Hematopoietic multipotent progenitor cell treated with erythropoietin and hydrocortisone succinate and interleukin-3 and kit ligand, for 8 days (in vitro differentiated cells): ENCODE data around the gene CENPM.
"Not testable (repeated sequence)": the region's sequence is repeated elsewhere in the genome, so short reads cannot be mapped to it uniquely, and the experiment has no call there.

Experiments used
- DNase-seq: peaks from one replicate; pipeline ENCODE4 v3.0.0-alpha.2; 2015

Gene CENPM

GRCh38 chr22:41966225-41966606 lies 19.3 kb upstream of the CENPM start:
- no peak for DNase-seq

GRCh38 chr22:41964112-41964491 lies 17.1 kb upstream of the CENPM start:
- DNase-seq: no peak

DNA sequence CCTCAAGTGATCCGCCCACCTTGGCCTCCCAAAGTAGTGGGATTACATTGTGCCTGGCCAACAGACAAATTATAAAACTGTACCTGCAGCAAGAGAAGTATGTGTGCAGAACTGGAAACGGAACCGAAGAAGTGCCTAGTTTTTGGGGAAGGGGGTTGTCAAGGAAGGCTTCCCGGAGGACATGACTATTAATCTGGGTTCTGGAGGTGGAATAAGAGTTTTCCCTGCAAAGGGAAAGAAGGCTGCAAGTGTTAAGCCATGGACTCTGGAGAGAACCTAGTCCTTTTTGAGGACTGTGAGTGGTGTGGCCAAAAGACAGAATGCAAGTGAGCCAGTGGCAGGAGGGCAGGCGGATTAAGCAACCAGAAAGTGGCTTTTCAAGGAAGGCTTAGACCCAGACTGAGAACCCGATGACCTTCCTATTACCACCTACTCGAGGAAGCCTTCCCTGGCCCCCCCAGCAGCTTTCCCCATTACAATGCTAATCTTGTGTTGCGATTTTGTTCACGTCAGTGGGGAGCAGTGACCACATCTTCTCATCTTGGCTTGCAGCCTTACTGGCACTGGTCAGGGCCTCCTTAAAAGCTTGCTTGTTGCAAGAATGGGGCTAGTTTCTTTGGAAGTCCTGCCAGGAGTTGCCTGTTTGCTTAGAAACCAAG lies 16.6 kb upstream of the CENPM start:
- no peak for DNase-seq

DNA sequence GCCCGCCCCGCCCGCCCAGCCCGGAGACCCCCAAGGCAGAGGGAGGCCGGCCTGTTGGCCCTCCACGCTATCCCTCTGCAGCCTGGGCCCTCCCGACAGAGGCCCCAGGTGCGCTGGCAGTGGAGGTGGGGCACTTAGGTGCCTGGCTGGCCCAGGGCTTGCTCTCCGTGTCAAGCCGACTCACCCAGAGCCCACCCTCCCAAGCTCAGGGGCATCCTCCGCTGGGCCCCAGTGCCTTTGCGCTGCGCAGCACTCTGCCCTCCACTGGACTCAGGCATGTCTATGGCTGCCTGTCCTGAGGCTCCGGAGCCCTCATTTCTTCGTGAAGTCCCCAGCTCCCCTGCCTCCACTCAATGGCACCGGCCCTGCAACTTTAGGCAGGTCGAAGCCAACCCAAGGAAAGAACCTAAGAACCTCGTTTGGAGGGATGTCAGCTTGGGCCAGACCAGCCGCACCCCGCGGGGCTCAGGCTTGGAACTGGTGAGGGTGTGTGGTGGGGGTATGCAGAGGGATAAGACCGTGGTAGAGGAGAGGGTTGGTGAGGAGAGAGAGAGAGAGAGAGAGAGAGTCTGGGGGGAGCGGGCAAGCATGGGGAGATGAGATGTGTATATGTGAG lies 11.1 kb upstream of the CENPM start:
- no peak for DNase-seq

GRCh38 chr22:41952713-41953112 lies 5.8 kb upstream of the CENPM start:
- no peak for DNase-seq

- peak; percentile 48 for DNase-seq
These were observed 5.0 kb upstream of the CENPM start, which contains the start of gene SMIM45 for GRCh38 chr22:41951898-41952474. SMIM45 (plus strand) TSS chr22:41952150.

DNA sequence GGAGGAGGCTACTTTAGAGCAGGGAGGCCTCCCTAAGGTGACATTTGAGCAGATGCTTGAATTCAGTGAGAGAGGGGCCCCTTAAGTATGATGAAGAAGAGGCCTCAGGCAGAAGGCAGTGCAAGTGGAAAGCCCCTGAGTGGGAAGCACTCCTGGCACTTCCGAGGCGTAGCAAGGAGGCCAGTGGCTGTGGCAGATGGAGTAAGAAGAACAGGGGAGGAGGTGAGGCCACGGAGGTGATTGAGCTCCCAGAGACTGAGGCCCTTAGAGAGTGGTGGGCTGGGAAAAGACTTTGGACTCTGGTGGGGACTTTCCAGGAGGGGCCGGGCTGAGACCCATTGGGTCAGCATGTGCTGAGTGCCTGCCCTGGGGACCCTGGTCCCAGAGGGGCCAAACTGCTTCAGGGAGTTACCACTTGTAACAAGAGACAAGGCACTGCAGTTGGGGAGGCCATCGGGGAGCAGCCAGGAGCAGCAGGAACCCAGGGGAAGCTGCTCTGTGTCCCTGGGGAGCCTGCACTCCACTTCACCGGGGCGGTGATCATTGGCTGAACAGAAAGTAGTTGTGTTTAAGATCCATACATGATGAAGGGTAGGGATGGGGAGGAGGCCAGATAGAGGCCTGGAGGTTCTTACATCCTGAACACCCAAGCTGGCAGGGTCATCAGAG lies 2.5 kb upstream of the CENPM start:
- DNase-seq: no peak

- DNase-seq: not testable (repeated sequence)
These were observed 2.0 kb upstream of the CENPM start for GRCh38 chr22:41948928-41949296.

DNA sequence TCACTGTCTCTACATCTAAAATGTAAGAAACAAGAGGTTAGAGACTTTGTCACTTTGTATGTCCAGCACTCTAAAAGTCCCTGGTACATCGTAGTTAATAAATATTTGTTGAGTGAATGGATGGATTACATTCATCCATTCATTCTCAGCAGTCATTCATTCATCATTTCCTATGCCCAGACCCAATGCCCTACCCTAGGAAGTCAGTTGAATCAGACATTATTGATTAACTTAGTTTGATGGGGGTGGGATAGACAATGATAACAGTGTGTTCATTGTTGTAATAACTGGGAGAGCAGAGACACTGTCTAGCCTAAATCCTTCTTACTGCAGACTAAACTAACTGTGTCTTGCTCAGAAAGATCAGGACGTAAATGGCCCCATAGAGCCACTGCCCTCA lies 1.2 kb upstream of the CENPM start:
- no peak for DNase-seq

GRCh38 chr22:41947424-41948080 lies 600 bp upstream of the CENPM start:
- no peak for DNase-seq

DNA sequence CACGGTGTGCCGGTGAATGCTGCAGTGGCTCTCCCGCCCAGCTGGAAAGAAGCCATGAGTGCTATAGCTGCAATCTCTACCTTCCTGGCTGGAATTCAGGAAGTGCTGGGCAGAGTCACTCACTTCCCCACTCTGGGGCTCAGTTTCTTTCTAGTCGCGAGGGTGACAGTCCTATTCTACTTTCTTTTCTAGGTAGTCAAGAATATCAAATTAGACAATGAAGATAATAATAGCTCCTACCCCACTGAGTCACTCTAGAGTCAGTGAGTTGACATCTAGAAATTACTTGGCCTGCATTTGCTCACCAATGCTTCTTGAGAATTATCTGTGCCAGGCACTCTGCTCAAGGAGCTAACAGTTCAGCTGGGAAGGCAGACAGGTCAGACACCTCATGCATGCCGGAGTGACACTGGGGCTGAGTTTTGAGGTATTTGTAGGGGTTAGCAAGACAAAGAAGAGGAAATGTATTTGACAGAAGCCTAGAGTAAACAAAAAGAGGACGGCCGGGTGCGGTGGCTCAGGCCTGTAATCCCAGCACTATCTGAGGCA lies 3.2 kb downstream of the CENPM start:
- no peak for DNase-seq

DNA sequence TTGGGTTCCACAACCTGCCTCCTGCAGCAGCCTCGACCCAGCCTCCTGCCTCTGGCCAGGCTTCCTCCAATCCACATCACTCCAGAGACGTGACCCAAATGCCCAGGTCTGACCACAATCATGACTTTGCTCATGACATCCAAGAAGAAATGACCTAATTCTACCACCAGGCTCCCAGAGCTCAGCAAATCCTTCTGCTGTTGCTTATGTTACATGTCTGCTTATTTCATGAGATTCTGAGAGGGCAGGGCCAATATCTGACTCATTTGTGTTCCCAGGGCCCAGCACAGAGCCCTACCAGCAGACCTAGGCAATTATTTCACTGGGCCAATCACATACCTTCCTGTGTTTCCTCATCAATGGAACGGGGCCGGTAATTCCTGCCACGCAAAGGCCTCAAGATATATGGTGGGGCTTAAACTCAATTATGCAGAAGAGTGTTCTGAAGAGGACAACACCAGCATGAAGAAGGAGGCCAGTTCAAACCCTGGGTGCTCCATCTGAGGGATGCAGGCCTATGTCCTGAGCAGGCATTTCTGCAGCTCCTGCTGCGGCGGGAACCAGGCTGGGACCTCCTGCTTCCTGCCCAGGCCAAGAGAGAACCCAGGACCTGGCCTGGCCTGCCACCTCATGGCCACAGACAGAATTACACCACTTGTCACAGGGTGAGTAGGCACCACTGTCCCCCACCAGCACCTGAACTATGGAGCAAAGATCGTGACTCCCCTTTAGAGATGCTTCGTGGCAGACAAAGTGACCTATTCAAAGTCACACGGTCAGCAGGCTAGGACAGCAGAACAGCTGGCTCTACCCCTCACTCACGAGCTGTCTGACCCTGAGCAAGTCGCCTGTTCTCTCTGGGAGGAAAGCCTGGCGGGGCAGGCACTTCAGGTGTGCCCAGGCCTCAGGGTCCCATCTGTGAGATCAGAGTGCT lies 5.9 kb downstream of the CENPM start:
- peak; percentile 78 for DNase-seq

DNA sequence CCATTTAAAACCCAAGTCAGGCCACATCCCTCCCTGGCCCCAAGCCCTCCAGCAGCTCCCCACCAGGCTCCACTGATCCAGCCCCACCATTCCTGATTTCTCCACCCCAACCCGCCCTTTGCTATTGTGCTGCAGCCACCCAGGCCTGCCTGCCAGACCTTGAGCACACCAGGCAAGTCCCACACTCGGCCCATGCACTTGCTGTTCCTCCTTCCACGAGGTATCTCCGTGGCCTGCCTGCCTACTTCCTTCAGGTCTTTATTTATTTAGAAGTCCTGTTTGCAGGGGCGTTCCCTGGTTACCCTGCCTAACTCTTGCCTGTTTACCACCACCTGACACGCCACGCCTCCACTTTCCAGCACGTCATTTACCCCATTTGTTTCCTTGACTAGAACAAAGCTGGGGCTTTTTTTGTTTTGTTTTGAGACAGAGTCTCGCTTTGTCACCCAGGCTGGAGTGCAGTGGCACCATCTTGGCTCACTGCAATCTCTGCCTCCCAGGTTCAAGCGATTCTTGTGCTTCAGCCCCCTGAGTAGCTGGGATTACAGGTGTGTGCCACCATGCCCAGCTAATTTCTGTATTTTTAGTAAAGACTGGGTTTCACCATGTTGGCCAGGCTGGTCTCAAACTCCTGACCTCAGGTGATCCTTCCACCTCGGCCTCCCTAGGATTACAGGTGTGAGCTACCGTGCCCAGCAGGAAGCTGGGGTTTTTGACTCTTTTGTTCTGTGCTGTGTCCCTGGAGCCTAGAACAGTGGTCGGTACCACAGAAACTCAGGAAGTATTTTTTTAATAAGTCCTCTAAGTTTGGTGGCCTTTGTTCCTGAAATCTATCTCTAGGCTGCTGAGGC lies 6.7 kb downstream of the CENPM start:
- peak; percentile 37 for DNase-seq

- DNase-seq: no peak
These were observed 10.1 kb downstream of the CENPM start for GRCh38 chr22:41936894-41937169.

DNA sequence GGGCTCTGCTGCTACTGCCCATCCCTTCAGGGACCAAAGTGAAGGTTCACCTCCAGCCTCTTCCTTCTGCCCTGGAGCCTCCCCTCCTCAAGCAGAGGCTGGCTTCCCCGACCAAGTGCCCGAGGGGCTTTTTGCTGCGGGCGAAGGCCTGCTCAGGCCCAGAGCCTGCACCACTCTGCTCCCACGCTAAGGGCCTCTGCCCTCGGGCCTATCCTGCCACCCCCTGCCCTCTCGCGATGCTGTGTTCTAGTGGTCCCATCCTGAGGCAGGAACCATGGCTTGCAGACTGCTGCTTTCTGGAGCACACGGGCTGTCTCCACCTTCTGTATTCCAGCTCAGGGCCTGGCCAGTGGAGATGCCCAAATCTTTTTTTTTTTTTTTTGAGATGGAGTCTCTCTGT lies 11.4 kb downstream of the CENPM start:
- no peak for DNase-seq

GRCh38 chr22:41935015-41935351 lies 12.0 kb downstream of the CENPM start:
- DNase-seq: no peak

DNA sequence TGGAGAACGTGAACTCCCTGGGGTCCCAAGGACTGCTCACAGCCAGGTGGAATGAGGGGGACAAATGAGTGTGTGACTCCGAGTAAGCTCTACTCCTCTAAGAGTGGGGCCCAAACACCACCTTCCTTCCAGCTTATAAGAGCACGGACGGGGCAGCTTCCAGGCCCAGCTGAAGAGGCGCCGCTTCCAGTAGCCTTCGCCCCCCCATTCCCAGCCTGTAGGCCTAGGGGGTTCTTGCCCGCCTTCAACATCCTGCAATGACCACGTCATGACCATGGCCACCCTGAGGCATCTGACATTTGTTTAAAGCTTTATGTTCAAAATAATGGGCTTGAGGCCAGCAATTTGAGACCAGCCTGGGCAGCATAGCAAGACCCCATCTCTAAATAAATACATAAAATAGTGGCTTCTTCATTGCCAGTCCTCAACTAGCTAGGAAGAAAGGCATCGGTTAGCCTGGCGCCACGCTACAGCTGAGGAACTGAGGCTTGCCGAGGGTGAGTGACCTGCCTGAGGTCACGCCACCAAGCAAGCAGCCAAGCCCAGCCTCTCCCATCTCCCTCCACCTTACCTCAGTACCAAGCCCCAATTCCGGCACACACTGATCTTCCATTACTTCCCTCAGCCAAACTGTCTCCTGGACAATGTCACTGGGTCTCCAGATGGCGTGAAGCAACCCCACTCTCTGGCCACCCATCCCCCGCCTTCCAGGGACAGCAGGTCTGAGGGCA lies 12.5 kb downstream of the CENPM start:
- DNase-seq: no peak

DNA sequence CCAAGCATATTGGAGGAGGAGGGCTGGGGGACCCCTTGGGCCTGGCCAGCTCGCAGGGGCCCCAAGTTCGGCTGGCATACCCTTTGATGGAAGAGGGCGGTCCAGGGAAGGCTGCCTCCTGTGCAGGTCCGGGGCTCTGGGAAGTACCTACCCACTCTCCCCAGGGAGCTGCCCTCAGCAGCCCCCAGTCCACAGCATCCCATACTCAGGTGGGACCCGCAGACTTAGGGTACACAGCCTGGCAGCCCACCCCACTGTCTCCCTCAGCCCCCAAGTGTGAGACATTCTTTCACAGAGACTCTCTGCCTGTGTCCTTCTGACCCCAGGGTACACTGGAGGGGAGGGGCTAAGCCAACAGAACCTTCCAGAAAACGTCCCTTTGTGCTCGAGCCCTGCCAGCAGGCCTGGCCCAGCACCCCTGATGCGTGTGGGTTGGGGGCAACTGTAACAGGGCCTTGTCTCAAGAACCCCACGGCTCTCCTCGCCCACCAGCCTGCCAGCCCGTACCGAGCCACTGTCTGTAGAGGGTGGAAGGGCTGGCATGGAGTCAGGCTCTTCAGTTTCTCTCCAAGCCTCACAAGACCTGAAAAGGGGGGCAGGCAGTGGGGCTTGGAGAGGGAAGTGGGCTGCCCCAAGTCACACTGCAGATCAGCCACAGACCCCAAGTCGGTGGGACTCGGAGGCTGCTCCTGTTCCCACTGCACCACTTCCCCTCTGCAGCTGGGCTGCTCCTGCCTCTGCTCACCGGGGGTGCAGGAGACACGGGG lies 13.4 kb downstream of the CENPM start:
- no peak for DNase-seq

GRCh38 chr22:41932353-41932752 lies 14.6 kb downstream of the CENPM start:
- DNase-seq: no peak

- no peak for DNase-seq
These were observed 15.2 kb downstream of the CENPM start for GRCh38 chr22:41931701-41932269.
